Tongue (tissue), 2 donors: ENCODE data around the gene ESYT1. TPM values are rescaled to one million over a fixed set of nuclear protein-coding genes. Genes with fewer than 3 reads are reported as not detected.

ENCODE experiments used
- DNase-seq: peaks from one replicate; pipeline ENCODE4 v3.0.0-alpha.2; 2015
- total RNA-seq: library from RNA; depleted of rRNA; stranded (reverse); fragments of >200 nt; gene quantifications from one replicate; pipeline ENCODE4 v1.2.3, GENCODE V29; 2014

Gene ESYT1
- total RNA-seq, 1 donor from 2014 or later, result 152 TPM

GRCh38 chr12:56129206-56129941 lies 1.3 kb downstream of the ESYT1 start:
- DNase-seq, result peak; percentile 79

GRCh38 chr12:56129942-56130495 lies 2.0 kb downstream of the ESYT1 start:
- DNase-seq, result no peak

- no peak for DNase-seq
Observed at GRCh38 chr12:56130876-56131275, 2.8 kb downstream of the ESYT1 start.

- no peak for DNase-seq
Observed at GRCh38 chr12:56134897-56135296, 6.8 kb downstream of the ESYT1 start.

- no peak for DNase-seq
Observed at GRCh38 chr12:56137853-56138571, 9.9 kb downstream of the ESYT1 start.

- DNase-seq, result no peak
Observed at GRCh38 chr12:56141946-56142784, 14.1 kb downstream of the ESYT1 start.

- DNase-seq, result no peak
Observed at GRCh38 chr12:56143217-56143616, 15.2 kb downstream of the ESYT1 start.

GRCh38 chr12:56143870-56144269 lies 15.8 kb downstream of the ESYT1 start:
- no peak for DNase-seq

GRCh38 chr12:56145217-56145616 lies 17.1 kb downstream of the ESYT1 start:
- DNase-seq, result no peak

- no peak for DNase-seq
Observed at GRCh38 chr12:56146492-56147460, 18.7 kb downstream of the ESYT1 start.

- DNase-seq, result no peak
Observed at GRCh38 chr12:56150563-56150962, 22.5 kb downstream of the ESYT1 start.

- peak; percentile 50 for DNase-seq
Observed at GRCh38 chr12:56151672-56152131, 23.6 kb downstream of the ESYT1 start.

- peak; percentile 97 for DNase-seq
Observed at GRCh38 chr12:56152132-56152755, 24.2 kb downstream of the ESYT1 start, which contains the start of gene MYL6B. MYL6B (plus strand) TSS chr12:56152587; CDS start chr12:56153919, 1,332 bp downstream.

GRCh38 chr12:56152756-56153677 lies 24.9 kb downstream of the ESYT1 start:
- DNase-seq, result no peak

GRCh38 chr12:56153678-56154065 lies 25.6 kb downstream of the ESYT1 start:
- peak; percentile 56 for DNase-seq

GRCh38 chr12:56154246-56154771 lies 26.2 kb downstream of the ESYT1 start:
- DNase-seq, result peak; percentile 87

- DNase-seq, result no peak
Observed at GRCh38 chr12:56154818-56155217, 26.8 kb downstream of the ESYT1 start.

GRCh38 chr12:56155256-56155845 lies 27.3 kb downstream of the ESYT1 start:
- DNase-seq, result no peak
